SK-N-SH (cell line): ENCODE results near the gene DNAJC13.

Source experiments
- CTCF ChIP-seq: fragments of 200-600 bp; sonication (generic); IDR thresholded peaks from 2 replicates; pipeline ENCODE4 v1.6.1; 2017; ENCODE audit warnings: antibody characterized with exemption, mild to moderate bottlenecking, moderate library complexity
- EP300 ChIP-seq, 2 experiments: IDR thresholded peaks; 2 replicates each; pipeline versions ENCODE4 v1.4.0 to v1.6.1; 2012; ENCODE audit warnings: borderline replicate concordance in 1 of 2, low read depth in 1 of 2, low read length in 1 of 2
- MAX ChIP-seq: IDR thresholded peaks from 2 replicates; pipeline ENCODE4 v1.4.0; 2012; ENCODE audit warnings: low read depth
- MXI1 ChIP-seq: IDR thresholded peaks from 2 replicates; pipeline ENCODE4 v1.6.1; 2012; ENCODE audit warnings: mild to moderate bottlenecking, low read depth, low read length, improper control_type of control experiment
- POLR2AphosphoS5 ChIP-seq: IDR thresholded peaks from 2 replicates; pipeline ENCODE4 v1.6.1; 2012; ENCODE audit warnings: low read depth, low read length
- RAD21 ChIP-seq: IDR thresholded peaks from 2 replicates; pipeline ENCODE4 v1.6.1; 2012; ENCODE audit warnings: mild to moderate bottlenecking, low read length
- TAF1 ChIP-seq: IDR thresholded peaks from 2 replicates; pipeline ENCODE4 v1.6.1; 2012; ENCODE audit warnings: low read depth, mild to moderate bottlenecking, low read length, moderate library complexity, borderline replicate concordance

GRCh38 chr3:132556508-132557159 is 139.3 kb downstream of the DNAJC13 start:
- TF ChIP-seq CTCF, result no peak
- no peak for TF ChIP-seq MAX
- no peak for TF ChIP-seq TAF1
- no peak for TF ChIP-seq EP300 (IDR thresholded peaks at IDR 0.05; ENCODE audit: borderline replicate concordance in 1 of 2, low read depth in 1 of 2, low read length in 1 of 2)
- no peak for TF ChIP-seq MXI1
- TF ChIP-seq RAD21, result no peak
- no peak for TF ChIP-seq POLR2AphosphoS5
